Measurements from ENCODE around the gene SPIN2B.

DNA sequence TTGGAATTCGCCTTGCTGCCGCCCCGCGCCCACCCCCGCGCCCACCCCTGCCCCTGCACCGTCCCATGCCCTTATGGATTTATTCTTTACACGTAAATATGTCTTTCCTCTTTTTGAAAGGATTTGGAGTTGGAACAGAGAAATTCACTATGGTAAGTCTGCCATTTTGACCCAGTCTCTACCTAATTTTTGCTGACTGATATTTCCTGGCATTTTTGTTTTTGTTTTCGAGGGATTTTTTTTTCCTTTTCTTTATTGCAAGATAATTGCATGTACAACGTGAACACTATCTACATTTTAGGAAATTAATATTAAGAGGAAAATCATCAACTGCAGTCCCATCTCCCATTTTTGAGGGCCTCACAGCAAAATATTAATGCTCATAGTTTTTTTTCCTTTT is 468 bp upstream of the SPIN2B start:
- TF ChIP-seq, protein P1, sequence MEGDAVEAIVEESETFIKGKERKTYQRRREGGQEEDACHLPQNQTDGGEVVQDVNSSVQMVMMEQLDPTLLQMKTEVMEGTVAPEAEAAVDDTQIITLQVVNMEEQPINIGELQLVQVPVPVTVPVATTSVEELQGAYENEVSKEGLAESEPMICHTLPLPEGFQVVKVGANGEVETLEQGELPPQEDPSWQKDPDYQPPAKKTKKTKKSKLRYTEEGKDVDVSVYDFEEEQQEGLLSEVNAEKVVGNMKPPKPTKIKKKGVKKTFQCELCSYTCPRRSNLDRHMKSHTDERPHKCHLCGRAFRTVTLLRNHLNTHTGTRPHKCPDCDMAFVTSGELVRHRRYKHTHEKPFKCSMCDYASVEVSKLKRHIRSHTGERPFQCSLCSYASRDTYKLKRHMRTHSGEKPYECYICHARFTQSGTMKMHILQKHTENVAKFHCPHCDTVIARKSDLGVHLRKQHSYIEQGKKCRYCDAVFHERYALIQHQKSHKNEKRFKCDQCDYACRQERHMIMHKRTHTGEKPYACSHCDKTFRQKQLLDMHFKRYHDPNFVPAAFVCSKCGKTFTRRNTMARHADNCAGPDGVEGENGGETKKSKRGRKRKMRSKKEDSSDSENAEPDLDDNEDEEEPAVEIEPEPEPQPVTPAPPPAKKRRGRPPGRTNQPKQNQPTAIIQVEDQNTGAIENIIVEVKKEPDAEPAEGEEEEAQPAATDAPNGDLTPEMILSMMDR (IDR thresholded peaks at IDR 0.05) = no peak
- TF ChIP-seq POLR2A (IDR thresholded peaks at IDR 0.05) = no peak

Data from tibial nerve (tissue), 3 donors.